GM06990 (cell line): ENCODE results near the gene KLK15.

Experiments
- DNase-seq: peaks from one replicate; pipeline ENCODE4 v3.0.0-alpha.2; 2011; ENCODE audit not compliant: insufficient read length; ENCODE audit errors: extremely low read depth
- H3K27me3 ChIP-seq: replicated peaks from 2 replicates; pipeline ENCODE4 v1.6.0; 2011; ENCODE audit warnings: low read length; ENCODE audit not compliant: control insufficient read depth, insufficient read depth
- H3K36me3 ChIP-seq: 2 replicates; pipeline ENCODE4 v1.5.1; 2011; ENCODE audit warnings: low read length; ENCODE audit not compliant: control insufficient read depth, insufficient read depth
- H3K4me3 ChIP-seq: replicated peaks from 2 replicates; pipeline ENCODE4 v1.5.1; 2011; ENCODE audit warnings: low read depth, mild to moderate bottlenecking, control low read depth, low read length
- TF ChIP-seq, protein P1 (sequence below): IDR thresholded peaks from 2 replicates; pipeline ENCODE4 v1.5.1; 2011; ENCODE audit warnings: low read length, control low read depth, mild to moderate bottlenecking, inconsistent platforms; ENCODE audit not compliant: insufficient read depth, poor library complexity, severe bottlenecking

Gene KLK15

DNA sequence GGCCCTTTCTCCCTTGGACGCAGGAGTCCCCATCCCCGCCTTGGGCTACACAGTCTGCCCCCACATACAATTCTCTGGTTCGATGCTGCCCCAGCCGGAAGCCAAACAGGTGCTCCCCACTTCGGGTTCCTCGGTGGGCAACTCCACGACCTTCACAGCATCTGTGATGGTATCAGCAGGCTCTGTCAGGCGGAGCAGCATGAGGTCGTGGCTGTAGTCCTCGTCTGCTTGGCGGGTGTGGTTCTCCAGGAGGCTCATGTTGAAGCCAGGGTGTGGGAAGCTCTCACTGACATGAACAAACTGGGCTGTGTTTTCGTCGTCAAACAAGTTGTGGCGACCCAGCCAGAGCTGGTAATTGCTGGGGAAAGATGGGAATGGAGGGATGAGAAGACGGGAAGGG, 13.3 kb downstream of the KLK15 start:
- Histone ChIP-seq H3K27me3 (no peaks in the 10 kb centered on the region), H3K36me3 (no peaks in the 10 kb centered on the region), H3K4me3 (peak overlapping the region; percentile 94)
- no peak for DNase-seq
- TF ChIP-seq, protein P1, sequence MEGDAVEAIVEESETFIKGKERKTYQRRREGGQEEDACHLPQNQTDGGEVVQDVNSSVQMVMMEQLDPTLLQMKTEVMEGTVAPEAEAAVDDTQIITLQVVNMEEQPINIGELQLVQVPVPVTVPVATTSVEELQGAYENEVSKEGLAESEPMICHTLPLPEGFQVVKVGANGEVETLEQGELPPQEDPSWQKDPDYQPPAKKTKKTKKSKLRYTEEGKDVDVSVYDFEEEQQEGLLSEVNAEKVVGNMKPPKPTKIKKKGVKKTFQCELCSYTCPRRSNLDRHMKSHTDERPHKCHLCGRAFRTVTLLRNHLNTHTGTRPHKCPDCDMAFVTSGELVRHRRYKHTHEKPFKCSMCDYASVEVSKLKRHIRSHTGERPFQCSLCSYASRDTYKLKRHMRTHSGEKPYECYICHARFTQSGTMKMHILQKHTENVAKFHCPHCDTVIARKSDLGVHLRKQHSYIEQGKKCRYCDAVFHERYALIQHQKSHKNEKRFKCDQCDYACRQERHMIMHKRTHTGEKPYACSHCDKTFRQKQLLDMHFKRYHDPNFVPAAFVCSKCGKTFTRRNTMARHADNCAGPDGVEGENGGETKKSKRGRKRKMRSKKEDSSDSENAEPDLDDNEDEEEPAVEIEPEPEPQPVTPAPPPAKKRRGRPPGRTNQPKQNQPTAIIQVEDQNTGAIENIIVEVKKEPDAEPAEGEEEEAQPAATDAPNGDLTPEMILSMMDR = no peak

DNA sequence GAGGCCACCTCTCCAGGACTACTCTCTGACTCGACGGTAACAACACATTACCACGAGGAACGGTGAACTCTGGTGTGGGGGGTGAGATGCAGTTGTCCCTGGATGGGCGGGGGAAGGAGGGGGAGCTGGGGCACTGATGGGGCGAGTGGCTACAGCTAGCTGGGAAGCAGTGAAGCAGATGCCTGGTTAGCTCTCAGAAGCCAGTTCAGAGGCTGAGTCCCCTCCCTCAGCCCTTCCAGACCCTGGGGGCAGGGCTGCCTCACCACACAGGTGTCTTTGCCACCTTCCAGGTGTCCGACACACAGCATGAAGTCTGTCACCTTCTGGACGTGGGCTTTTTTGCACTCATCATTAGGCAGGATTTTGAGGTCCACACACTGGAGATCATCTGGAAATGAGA, 13.7 kb downstream of the KLK15 start:
- Histone ChIP-seq H3K36me3 (no peaks in the 10 kb centered on the region), H3K27me3 (no peaks in the 10 kb centered on the region), H3K4me3 (peak overlapping the region; percentile 94)
- DNase-seq = no peak
- TF ChIP-seq, protein P1 = no peak

DNA sequence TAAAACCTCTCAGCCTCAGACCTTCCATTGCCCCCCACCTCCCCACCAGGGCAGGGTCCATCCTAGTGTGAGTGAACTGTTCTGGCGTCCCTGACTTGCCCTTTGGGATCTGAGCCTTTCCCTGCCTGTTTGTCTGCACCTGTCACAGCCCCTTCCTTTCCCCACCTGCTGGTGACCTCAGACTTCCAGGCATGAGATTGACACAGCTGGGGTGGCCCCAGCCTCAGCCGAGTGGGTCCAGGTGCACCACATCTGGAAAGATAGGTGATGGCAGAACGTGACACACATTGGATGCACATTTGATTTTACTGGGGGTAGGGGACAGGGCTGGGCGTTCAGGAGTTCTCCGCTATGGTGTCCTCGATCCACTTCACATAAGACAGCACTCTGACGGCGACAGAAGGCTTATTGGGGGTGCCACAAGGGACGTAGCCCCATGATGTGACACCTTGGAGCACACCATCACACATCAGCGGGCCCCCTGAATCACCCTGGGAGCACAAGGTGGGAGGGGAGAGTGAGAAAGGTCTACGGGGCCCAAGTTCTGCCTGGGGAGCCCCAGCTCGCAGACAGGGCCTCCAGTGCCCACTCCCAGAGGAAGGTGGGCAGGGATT, 14.4 kb downstream of the KLK15 start:
- TF ChIP-seq, protein P1 = no peak
- H3K27me3 ChIP-seq = no peaks in the 10 kb centered on the region
- H3K36me3 ChIP-seq = no peaks in the 10 kb centered on the region
- H3K4me3 ChIP-seq = peak overlapping the region; percentile 94
- DNase-seq = peak; percentile 62

DNA sequence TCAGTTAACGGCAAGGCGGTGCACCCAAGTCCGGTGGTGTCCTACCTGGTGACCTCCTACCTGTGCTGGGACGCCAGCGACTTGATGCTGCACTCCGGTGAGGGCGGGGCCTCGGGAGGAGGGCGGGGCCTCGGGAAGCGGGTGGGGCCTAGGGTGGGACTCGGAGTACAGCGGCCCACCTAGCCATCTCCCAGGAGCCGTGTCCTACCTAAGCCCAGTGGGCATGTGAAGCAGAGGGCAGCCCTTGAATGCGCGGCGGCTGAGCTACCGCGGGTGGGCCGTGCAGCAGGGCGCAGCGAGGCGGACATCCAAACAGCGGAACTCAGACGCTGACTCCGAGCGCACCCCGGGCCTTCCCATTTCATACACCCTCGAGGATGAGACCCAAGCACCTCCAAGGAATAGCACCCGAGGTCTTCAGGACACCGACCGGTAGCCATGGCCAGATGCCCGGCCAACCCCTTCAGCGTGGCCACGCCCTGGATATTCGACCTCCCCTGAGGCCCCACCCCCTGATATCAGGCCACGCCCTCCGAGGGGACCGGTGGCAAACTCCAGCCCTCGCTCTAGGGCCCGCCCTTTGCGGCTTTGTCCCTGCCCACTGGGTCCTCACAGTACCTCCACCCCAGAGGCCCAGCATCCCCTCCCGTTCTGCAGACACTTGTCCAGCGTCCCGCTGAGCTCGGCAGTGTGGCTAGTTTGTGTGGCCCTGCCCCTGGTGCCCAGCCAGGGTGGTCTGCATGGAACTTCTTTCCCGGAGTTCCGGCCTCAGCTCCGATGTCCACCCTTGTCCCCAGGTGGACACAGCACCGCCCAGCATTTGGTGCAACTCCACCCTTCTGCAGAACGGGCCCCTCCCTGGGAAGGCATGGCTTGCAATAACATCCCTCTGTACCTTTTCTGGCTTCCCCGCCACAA, 15.2 kb downstream of the KLK15 start:
- DNase-seq = peak; percentile 85
- Histone ChIP-seq H3K27me3 (no peaks in the 10 kb centered on the region), H3K4me3 (peak overlapping the region; percentile 94), H3K36me3 (no peaks in the 10 kb centered on the region)
- TF ChIP-seq, protein P1 = no peak

DNA sequence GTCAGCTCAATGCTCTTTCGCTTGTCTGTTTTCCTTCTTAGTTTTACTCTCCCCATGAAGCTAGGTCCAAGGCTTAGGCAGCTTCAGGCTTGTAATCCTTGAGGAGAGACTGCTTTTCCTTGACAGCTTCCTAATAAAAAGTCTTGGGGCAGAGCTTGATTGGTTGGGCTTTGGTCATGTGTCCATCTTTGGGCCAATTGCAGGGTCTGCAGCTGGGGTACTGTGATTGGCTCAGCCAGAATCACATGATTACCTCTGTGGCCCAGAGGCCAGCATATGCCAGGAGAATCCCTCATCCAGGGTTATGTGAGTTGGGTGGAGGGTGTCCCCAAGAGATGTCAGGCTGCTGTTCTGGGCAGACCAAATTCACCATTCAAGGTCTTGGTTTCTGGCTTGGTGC, 17.9 kb downstream of the KLK15 start:
- TF ChIP-seq, protein P1 = no peak
- H3K4me3 ChIP-seq = no peak overlapping the region
- H3K36me3 ChIP-seq = no peaks in the 10 kb centered on the region
- H3K27me3 ChIP-seq = no peaks in the 10 kb centered on the region
- no peak for DNase-seq
